ENCODE results near the gene RBMY1J. TPM values are rescaled to one million over a fixed set of nuclear protein-coding genes. Genes with fewer than 3 reads are reported as not detected.
"Not testable (repeated sequence)": the region's sequence is repeated elsewhere in the genome, so short reads cannot be mapped to it uniquely, and the experiment has no call there.

Gene RBMY1J
- not detected in 2 replicates for total RNA-seq

DNA sequence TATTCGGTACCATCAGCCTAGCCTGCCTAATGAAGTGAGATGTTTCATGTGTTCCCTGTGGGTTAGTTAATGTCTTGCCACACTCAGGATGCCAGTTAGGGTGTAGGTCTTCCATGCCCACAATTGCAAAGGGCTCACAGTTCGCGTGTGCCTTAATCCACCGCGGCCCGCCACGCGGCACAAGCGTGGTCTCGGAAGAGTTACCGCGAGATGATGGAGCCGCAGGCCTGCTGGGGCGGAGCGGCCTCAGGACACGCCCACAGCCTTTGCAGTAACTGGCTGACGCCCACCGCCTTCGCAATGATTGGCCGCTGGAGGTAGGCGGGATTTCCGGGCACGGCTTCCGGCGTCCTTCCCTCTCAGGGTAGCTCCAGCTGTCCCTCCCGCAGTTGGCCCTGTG is at the start of gene RBMY1J:
TSS of gene RBMY1J (plus strand) at position 301 of the 400 bp plus-strand sequence. CDS start 2,038 bp downstream, outside the sequence.
- DNase-seq: not testable (repeated sequence)

DNA sequence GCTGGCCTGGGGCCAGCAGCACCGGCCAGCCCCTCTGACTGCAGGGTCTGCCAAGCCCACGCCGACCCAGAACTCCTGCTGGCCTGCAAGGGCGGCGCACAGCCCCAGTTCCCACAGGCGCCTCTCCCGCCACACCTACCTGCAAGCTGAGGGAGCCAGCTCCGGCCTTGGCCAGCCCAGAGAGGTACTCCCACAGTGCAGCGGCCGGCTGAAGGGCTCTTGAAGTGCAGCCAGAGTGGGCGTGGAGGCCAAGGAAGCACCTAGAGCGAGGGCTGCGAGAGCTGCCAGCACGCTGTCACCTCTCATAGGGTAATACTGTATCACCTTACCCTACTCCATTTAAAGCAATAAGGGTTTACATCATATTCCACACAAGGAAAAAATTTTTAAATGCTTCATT is 35.8 kb upstream of the RBMY1J start:
- DNase-seq: no peak

- DNase-seq: no peak
Observed at GRCh38 chrY:22370623-22371022, 32.6 kb upstream of the RBMY1J start.

DNA sequence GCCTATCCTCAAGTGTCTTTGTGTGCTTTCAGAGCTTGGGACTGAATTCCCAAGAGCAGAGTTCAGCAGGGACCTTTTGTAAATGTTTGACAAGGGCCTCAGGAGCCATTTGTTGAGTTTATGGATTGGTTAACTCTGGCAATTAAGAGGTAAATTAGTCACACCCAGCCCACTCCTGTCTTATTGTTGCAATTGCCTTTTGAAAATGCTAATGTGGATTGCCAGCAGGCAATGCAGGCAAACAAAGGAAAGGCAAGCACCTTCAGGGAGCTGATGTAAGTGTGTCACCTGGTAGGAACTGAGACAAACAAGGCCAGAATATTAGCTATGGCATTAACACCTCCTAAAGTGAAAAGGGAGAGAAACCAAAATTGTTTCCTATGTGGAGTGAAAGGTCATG is 29.7 kb upstream of the RBMY1J start:
- no peak for DNase-seq

DNA sequence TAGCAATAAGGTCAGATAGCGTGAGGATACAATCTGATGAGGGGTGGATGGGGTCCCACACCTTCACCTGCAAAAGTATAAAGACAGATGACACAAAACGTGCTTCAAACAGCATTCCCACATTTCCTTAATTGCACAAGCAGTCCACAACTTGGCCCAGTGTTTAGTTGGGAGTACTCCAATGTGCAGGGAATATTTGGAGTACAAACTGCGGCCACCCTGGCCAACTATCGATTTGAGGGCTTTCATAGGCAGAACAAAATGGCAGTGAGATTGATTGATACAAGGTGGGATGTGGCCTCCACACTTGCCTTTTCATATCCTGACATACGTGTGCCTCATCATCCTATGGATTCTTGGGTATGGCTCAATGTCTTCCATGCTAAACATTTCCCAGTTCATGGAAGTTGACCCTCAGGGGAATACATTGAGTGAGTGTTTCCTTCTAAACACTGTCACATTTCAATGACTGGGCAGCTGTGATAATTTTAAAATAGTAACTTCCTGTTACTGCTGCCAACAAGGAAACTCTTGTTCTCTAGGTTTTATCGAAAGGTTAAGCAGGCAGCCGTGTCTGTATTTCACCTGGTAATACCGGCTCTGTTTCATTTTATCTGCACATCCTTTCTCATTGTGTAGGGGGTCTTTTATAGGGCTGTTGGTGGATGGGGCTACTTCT is 41.6 kb downstream of the RBMY1J start:
- DNase-seq: not testable (repeated sequence)

GRCh38 chrY:22455522-22455921 is 52.3 kb downstream of the RBMY1J start:
- not testable (repeated sequence) for DNase-seq

- not testable (repeated sequence) for DNase-seq
Observed at GRCh38 chrY:22461962-22462361, 58.8 kb downstream of the RBMY1J start.

Other genes with a start within 250 kb of the RBMY1J start
- not detected in 2 replicates for gene RBMY1F, start 220.5 kb upstream of the RBMY1J start, total RNA-seq